Right kidney (tissue), 9 donors: ENCODE data around the gene SPG7.
"Not testable (repeated sequence)": the region's sequence is repeated elsewhere in the genome, so short reads cannot be mapped to it uniquely, and the experiment has no call there.

ENCODE experiments used
- DNase-seq: peaks from one replicate; pipeline ENCODE4 v3.0.0-alpha.2; 2016
- long read RNA-seq, 8 donors: transcript quantifications; one replicate each; lab custom pipeline, GENCODE V29; 2026

Gene SPG7
- long read RNA-seq, donor 1, full-length matches to known transcripts, result 17 of 33 reads
- long read RNA-seq, donor 1, partial matches to known transcripts, result 16 of 33 reads
- long read RNA-seq, donor 1, other reads (novel, unspliced or antisense), result 0 of 33 reads
- long read RNA-seq, donor 2, full-length matches to known transcripts, result 8 of 8 reads
- long read RNA-seq, donor 2, partial matches to known transcripts, result 0 of 8 reads
- long read RNA-seq, donor 2, other reads (novel, unspliced or antisense), result 0 of 8 reads
- long read RNA-seq, donor 3, full-length matches to known transcripts, result 15 of 15 reads
- long read RNA-seq, donor 3, partial matches to known transcripts, result 0 of 15 reads
- long read RNA-seq, donor 3, other reads (novel, unspliced or antisense), result 0 of 15 reads
- long read RNA-seq, donor 4, full-length matches to known transcripts, result 32 of 42 reads
- long read RNA-seq, donor 4, partial matches to known transcripts, result 10 of 42 reads
- long read RNA-seq, donor 4, other reads (novel, unspliced or antisense), result 0 of 42 reads
- long read RNA-seq, donor 5, full-length matches to known transcripts, result 21 of 21 reads
- long read RNA-seq, donor 5, partial matches to known transcripts, result 0 of 21 reads
- long read RNA-seq, donor 5, other reads (novel, unspliced or antisense), result 0 of 21 reads
- long read RNA-seq, donor 6, full-length matches to known transcripts, result 20 of 34 reads
- long read RNA-seq, donor 6, partial matches to known transcripts, result 14 of 34 reads
- long read RNA-seq, donor 6, other reads (novel, unspliced or antisense), result 0 of 34 reads
- long read RNA-seq, donor 7, result 0 reads
- long read RNA-seq, donor 8, full-length matches to known transcripts, result 19 of 19 reads
- long read RNA-seq, donor 8, partial matches to known transcripts, result 0 of 19 reads
- long read RNA-seq, donor 8, other reads (novel, unspliced or antisense), result 0 of 19 reads

- DNase-seq, result peak; percentile 98
Observed at GRCh38 chr16:89507834-89508590, at the start of gene SPG7. Gene SPG7, plus strand, starts transcription at chr16:89508403. Its CDS starts 15 bp downstream, at chr16:89508418.

- no peak for DNase-seq
Observed at GRCh38 chr16:89458551-89458950, 49.7 kb upstream of the SPG7 start.

- no peak for DNase-seq
Observed at GRCh38 chr16:89458967-89459366, 49.2 kb upstream of the SPG7 start.

- DNase-seq, result no peak
Observed at GRCh38 chr16:89460556-89460955, 47.6 kb upstream of the SPG7 start.

GRCh38 chr16:89461890-89462289 lies 46.3 kb upstream of the SPG7 start:
- DNase-seq, result not testable (repeated sequence)

GRCh38 chr16:89462639-89463038 lies 45.6 kb upstream of the SPG7 start:
- DNase-seq, result not testable (repeated sequence)

- not testable (repeated sequence) for DNase-seq
Observed at GRCh38 chr16:89463312-89463711, 44.9 kb upstream of the SPG7 start.

GRCh38 chr16:89466920-89467319 lies 41.3 kb upstream of the SPG7 start:
- DNase-seq, result no peak

- DNase-seq, result no peak
Observed at GRCh38 chr16:89467382-89467781, 40.8 kb upstream of the SPG7 start.

- DNase-seq, result no peak
Observed at GRCh38 chr16:89472711-89473075, 35.5 kb upstream of the SPG7 start.

GRCh38 chr16:89473136-89473712 lies 35.0 kb upstream of the SPG7 start:
- no peak for DNase-seq

GRCh38 chr16:89473791-89474414 lies 34.3 kb upstream of the SPG7 start:
- no peak for DNase-seq

GRCh38 chr16:89475144-89475543 lies 33.1 kb upstream of the SPG7 start:
- no peak for DNase-seq

GRCh38 chr16:89476379-89476778 lies 31.8 kb upstream of the SPG7 start:
- no peak for DNase-seq

GRCh38 chr16:89476811-89477261 lies 31.4 kb upstream of the SPG7 start:
- DNase-seq, result no peak

GRCh38 chr16:89478576-89479221 lies 29.5 kb upstream of the SPG7 start:
- no peak for DNase-seq

- DNase-seq, result no peak
Observed at GRCh38 chr16:89481356-89481955, 26.7 kb upstream of the SPG7 start.

GRCh38 chr16:89482150-89482816 lies 25.9 kb upstream of the SPG7 start:
- no peak for DNase-seq

- DNase-seq, result no peak
Observed at GRCh38 chr16:89482817-89483205, 25.4 kb upstream of the SPG7 start.

GRCh38 chr16:89484041-89484501 lies 24.1 kb upstream of the SPG7 start:
- no peak for DNase-seq
